Tibial artery (tissue), 4 donors: ENCODE results near the gene OR51E2.

Experiments used
- DNase-seq, 2 donors: peaks; one replicate each; pipeline ENCODE4 v3.0.0-alpha.2; 2019
- H3K27ac ChIP-seq, 2 donors: fragments of 200-600 bp; sonication (generic) in 1 of 2; 1 replicate in 1 of 2; 2 replicates in 1 of 2; pipeline ENCODE4 v1.5.1; 2018 to 2019; ENCODE audit warnings: mild to moderate bottlenecking in 1 of 2
- H3K27me3 ChIP-seq, 2 donors: fragments of 200-600 bp; sonication (generic) in 1 of 2; one replicate each; pipeline versions ENCODE4 v1.5.1 to v1.6.0; 2016 to 2019
- H3K36me3 ChIP-seq, 3 donors: fragments of 200-600 bp; sonication (generic) in 2 of 3; one replicate each; pipeline ENCODE4 v1.5.1; 2016 to 2019; ENCODE audit warnings: mild to moderate bottlenecking in 2 of 3
- H3K4me1 ChIP-seq, 4 donors: fragments of 200-600 bp; sonication (generic) in 2 of 4; 1 replicate in 3 of 4; 2 replicates in 1 of 4; pipeline ENCODE4 v1.5.1; 2016 to 2019
- H3K4me3 ChIP-seq, 2 donors: fragments of 200-600 bp; sonication (generic) in 1 of 2; 1 replicate in 1 of 2; 2 replicates in 1 of 2; pipeline ENCODE4 v1.5.1; 2018 to 2019; ENCODE audit warnings: mild to moderate bottlenecking in 2 of 2
- H3K9me3 ChIP-seq, 3 donors: fragments of 200-600 bp; sonication (generic) in 1 of 3; one replicate each; pipeline ENCODE4 v1.5.1; 2016 to 2019
- CTCF ChIP-seq, 2 experiments: fragments of 200-600 bp in 1 of 2; fragments of 450-650 bp in 1 of 2; IDR thresholded peaks; one replicate each; pipeline ENCODE4 v1.5.1; 2017 to 2019; ENCODE audit warnings: antibody characterized with exemption in 2 of 2, mild to moderate bottlenecking in 1 of 2, moderate library complexity in 1 of 2
- intact Hi-C: fragments of 100-400 bp; cut with DNase I; formaldehyde crosslinking; loops from one replicate; pipeline ENCODE4 v1.15.0; 2023; ENCODE audit warnings: low total_unique reads

OR51E2 gene

GRCh38 chr11:4672470-4672869, 25.2 kb downstream of the OR51E2 start:
- Histone ChIP-seq H3K9me3 (no peaks in the 10 kb centered on the region), H3K36me3 (no peaks in the 10 kb centered on the region), H3K4me3 (no peak overlapping the region), H3K27ac (peak overlapping the region; percentile 54 to 70), H3K27me3 (no peaks in the 10 kb centered on the region), H3K4me1 (peaks cover 0 to 37% (median 2%) of the 10 kb centered on the region in 4 donors)
- TF ChIP-seq CTCF (IDR thresholded peaks at IDR 0.05) = no peak
- DNase-seq = no peak
- intact Hi-C loops = no loop called here

- DNase-seq = no peak
- intact Hi-C loops = no loop called here
- peaks cover 0 to 37% (median 2%) of the 10 kb centered on the region in 4 donors for H3K4me1 ChIP-seq
Measured at GRCh38 chr11:4671741-4672140, 25.9 kb downstream of the OR51E2 start.

GRCh38 chr11:4665424-4665823, 32.2 kb downstream of the OR51E2 start:
- Histone ChIP-seq H3K9me3 (no peaks in the 10 kb centered on the region), H3K36me3 (no peaks in the 10 kb centered on the region), H3K4me1 (no peaks in the 10 kb centered on the region), H3K27me3 (no peaks in the 10 kb centered on the region), H3K27ac (peak overlapping the region; percentile 39 to 47), H3K4me3 (no peak overlapping the region)
- intact Hi-C loops = no loop called here
- no peak for TF ChIP-seq CTCF (IDR thresholded peaks at IDR 0.05)
- DNase-seq = no peak

More at GRCh38 chr11:4671741-4672140, 25.9 kb downstream of the OR51E2 start:
- H3K36me3 ChIP-seq = no peaks in the 10 kb centered on the region
- H3K9me3 ChIP-seq = no peaks in the 10 kb centered on the region
- no peak for TF ChIP-seq CTCF (IDR thresholded peaks at IDR 0.05)
- peak overlapping the region; percentile 54 to 70 for H3K27ac ChIP-seq
- no peak overlapping the region for H3K4me3 ChIP-seq
- no peaks in the 10 kb centered on the region for H3K27me3 ChIP-seq

- TF ChIP-seq CTCF (IDR thresholded peaks at IDR 0.05) = no peak
- Histone ChIP-seq H3K4me1 (no peaks in the 10 kb centered on the region), H3K4me3 (no peak overlapping the region), H3K27me3 (no peaks in the 10 kb centered on the region), H3K9me3 (no peaks in the 10 kb centered on the region), H3K27ac (no peak overlapping the region), H3K36me3 (no peaks in the 10 kb centered on the region)
- DNase-seq = no peak
- intact Hi-C loops = no loop called here
Measured at GRCh38 chr11:4664786-4665185, 32.9 kb downstream of the OR51E2 start.

- Histone ChIP-seq H3K9me3 (no peaks in the 10 kb centered on the region), H3K4me3 (no peak overlapping the region), H3K27ac (no peak overlapping the region), H3K4me1 (no peaks in the 10 kb centered on the region), H3K27me3 (no peaks in the 10 kb centered on the region), H3K36me3 (no peaks in the 10 kb centered on the region)
- TF ChIP-seq CTCF (IDR thresholded peaks at IDR 0.05) = no peak
- DNase-seq = no peak
- intact Hi-C loops = no loop called here
Measured at GRCh38 chr11:4664183-4664582, 33.5 kb downstream of the OR51E2 start.

GRCh38 chr11:4662876-4663275, 34.8 kb downstream of the OR51E2 start:
- no peak for TF ChIP-seq CTCF (IDR thresholded peaks at IDR 0.05)
- Histone ChIP-seq H3K27ac (no peak overlapping the region), H3K4me1 (no peaks in the 10 kb centered on the region), H3K27me3 (no peaks in the 10 kb centered on the region), H3K4me3 (no peak overlapping the region), H3K9me3 (no peaks in the 10 kb centered on the region), H3K36me3 (no peaks in the 10 kb centered on the region)
- no peak for DNase-seq
- intact Hi-C loops = no loop called here
